Measurements from ENCODE around the gene UCK2.
"Not testable (repeated sequence)": the region's sequence is repeated elsewhere in the genome, so short reads cannot be mapped to it uniquely, and the experiment has no call there.

UCK2 gene

DNA sequence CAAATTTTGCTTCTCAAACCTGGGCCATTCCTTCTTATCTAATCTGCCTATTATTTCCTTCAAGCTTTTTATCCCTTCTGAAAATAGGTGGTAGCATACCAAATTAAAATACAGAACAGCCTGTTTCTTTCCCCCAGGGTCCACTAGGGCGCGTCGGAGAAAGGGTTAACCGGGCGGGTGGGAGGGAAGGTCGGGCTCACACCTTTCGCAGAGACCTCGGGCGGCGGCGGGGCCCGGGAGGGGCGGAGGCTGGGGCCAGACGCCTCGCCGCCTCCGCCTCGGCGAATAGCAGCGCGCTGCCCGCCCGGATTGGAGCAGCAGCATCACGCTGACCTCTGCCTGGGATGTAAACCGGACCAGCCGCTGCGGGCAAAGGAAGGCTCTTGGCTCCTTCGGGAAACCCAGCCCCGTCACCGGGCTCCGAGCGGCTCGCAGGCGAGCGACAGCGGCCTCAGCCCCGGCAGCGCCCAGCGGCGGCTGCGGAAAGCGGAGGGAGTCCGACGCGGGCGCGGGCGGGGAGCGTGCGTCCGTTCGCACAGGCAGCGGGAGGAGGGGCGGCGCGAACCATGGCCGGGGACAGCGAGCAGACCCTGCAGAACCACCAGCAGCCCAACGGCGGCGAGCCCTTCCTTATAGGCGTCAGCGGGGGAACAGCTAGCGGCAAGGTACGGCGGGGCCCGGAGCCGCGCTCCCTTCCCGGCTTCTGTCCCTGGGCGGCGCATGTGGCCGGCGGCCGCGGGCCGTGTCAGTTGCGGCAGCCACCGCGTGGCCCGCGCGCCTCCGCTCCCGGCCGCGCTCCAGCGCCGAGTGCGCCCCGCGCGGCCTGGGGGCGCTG, at the start of gene UCK2:
Gene UCK2, plus strand, starts transcription at position 347 of the 835 bp plus-strand sequence. Its CDS starts 220 bp downstream, at position 567.
- DNase-seq (ENCODE audit: low spot score) = peak; percentile 90

DNA sequence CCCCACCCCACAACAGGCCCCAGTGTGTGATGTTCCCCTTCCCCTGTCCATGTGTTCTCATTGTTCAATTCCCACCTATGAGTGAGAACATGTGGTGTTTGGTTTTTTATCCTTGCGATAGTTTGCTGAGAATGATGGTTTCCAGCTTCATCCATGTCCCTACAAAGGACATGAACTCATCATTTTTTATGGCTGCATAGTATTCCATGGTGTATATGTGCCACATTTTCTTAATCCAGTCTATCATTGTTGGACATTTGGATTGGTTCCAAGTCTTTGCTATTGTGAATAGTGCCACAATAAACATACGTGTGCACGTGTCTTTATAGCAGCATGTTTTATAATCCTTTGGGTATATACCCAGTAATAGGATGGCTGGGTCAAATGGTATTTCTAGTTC, 49.2 kb upstream of the UCK2 start:
- not testable (repeated sequence) for DNase-seq (ENCODE audit: low spot score)

DNA sequence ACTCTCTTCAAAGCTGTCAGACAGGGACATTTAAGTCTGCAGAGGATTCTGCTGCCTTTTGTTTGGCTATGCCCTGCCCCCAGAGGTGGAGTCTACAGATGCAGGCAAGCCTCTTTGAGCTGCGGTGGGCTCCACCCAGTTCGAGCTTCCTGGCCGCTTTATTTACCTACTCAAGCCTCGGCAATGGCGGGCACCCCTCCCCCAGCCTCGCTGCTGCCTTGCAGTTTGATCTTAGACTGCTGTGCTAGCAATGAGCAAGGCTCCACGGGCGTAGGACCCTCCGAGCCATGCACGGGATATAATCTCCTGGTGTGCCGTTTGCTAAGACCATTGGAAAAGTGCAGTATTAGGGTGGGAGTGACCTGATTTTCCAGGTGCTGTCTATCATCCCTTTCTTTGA, 43.9 kb upstream of the UCK2 start:
- DNase-seq (ENCODE audit: low spot score) = not testable (repeated sequence)

DNA sequence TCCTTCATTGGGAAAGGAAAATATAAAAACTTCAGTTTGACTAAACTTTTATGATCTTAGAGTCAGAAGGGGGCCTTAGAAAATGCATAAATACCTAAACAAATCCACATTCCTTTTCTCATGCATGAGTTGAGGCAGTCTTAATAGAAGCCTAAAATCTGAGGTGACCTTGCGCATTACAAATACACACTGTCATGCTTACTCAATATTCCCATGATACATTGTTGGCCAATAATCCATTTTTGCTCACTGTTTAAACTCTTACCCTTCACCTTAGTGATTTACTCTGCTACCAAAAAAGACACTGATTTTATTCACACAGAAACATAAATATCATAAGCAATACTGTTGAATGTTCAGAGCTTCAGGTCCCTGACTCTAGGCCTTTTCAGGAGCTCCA, 39.7 kb upstream of the UCK2 start:
- DNase-seq (ENCODE audit: low spot score) = no peak

DNA sequence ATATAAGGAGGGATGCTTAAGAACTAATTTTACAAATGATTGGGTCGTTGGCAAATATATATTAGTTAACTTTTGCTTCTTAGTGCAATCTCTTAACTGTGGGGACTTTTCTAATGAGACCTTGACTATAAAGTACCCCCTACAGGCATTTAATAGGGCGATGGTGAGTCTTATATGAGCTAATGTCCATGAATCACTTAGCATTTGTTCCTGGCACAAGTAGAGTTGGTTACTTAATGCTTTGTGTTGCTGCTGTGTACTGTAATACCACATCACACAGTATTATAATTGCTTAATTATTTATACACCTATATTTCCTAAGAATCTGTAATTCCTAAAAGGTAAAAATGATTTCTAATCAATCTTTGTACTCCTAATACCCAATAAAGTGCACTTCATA, 33.5 kb upstream of the UCK2 start:
- DNase-seq (ENCODE audit: low spot score) = no peak

DNA sequence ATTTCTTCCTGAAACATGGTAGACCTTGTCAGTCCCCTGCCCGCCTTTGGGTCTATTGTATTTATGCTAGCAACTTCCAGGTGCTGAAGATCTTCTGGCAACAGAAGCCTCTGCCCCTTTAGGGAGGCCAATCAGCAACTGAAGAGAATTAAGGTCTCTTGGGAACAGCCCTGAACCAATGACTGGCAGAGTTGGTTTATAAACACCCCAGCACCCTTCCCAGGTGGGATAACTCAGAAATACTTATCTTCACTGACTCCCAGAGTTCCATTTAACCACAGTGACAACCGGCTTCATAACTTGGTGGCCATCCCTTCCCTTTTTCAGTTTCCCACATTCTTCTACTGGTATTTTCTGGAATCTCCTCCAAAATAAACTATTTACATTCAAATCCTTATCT, 31.5 kb upstream of the UCK2 start:
- DNase-seq (ENCODE audit: low spot score) = no peak

DNA sequence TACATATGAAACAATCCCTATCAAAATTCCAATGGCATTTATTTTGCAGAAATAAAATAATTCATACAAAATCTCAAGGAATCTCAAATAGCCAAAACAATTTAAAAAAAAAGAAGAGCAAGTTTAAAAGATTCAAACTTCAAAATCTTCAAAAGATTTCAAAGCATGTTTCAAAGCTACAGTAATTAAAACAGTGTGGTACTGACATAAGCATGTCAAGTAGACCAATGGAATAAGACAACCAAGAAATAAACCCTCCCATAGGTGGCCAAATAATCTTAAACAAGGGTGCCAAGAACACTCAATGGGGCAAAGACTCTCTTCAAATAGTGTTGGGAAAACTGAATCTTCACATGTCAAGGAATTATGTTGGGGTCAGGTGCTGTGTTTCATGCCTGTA, 28.0 kb upstream of the UCK2 start:
- DNase-seq (ENCODE audit: low spot score) = no peak

DNA sequence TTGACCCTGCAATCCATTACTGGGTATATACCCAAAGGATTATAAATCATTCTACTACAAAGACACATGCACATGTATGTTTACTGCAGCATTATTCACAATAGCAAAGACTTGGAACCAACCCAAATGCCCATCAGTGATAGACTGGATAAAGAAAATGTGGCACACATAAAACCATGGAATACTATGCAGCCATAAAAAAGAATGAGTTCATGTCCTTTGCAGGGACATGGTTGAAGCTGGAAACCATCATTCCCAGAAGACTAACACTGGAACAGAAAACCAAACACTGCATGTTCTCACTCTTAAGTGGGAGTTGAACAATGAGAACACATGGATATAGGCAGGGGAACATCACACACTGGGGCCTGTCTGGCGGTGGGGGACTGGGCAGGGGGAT, 22.9 kb upstream of the UCK2 start:
- not testable (repeated sequence) for DNase-seq (ENCODE audit: low spot score)

DNA sequence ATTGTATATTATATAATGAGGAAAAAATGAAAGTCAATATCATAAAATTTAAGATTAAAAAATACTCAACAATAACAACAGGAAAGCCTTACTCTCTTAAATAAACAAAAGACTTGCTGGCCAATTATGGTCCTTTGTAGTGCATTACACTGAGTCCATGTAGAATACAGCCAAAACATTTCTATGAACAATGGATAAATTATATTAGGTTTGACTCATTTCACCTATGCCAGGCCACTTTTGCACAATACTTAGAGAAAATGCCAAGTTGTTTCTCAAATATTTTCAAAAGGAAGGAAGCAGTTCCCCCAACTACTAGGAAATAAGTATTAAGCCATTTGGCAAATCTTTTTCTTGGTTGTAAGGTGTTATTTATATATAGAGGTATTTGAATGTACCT, 19.8 kb upstream of the UCK2 start:
- no peak for DNase-seq (ENCODE audit: low spot score)

DNA sequence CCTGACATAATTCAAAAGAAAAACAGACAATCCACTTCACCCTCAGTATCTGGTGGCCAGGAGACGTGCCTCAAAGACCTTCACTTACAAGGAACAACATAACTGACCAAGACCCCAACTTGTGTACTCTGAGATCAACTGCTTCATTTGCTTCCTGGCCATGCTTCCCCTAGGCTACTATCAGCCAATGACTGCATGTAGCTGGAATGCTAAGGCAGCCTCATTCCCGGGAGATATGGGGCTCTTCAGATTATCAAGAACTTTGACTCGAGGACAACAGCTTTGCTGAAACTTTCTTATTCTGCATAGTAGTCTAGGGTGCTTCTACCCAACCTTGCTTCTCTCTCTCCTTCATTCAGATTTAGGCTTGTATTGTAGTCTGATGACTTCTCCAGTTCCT, 11.7 kb upstream of the UCK2 start:
- peak; percentile 35 for DNase-seq (ENCODE audit: low spot score)

DNA sequence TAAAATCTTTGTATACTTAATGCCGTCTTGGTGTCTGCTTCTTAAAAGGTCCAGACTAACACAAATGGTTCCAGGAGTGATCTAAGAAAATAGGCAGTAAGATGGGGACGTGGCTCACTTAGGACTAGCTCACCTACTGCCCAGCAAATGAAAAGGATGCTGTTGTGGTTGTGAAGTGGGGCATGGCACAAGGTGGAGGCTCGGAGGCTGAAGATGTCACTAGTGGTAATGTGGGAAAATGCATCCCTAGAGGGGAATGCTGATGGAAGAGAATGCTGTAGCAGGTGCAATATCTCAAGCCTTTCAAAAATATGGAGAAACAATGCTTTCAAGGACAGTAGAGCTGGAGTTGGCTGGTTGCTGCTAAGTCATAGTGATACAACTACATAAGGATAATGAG, 11.3 kb upstream of the UCK2 start:
- no peak for DNase-seq (ENCODE audit: low spot score)

DNA sequence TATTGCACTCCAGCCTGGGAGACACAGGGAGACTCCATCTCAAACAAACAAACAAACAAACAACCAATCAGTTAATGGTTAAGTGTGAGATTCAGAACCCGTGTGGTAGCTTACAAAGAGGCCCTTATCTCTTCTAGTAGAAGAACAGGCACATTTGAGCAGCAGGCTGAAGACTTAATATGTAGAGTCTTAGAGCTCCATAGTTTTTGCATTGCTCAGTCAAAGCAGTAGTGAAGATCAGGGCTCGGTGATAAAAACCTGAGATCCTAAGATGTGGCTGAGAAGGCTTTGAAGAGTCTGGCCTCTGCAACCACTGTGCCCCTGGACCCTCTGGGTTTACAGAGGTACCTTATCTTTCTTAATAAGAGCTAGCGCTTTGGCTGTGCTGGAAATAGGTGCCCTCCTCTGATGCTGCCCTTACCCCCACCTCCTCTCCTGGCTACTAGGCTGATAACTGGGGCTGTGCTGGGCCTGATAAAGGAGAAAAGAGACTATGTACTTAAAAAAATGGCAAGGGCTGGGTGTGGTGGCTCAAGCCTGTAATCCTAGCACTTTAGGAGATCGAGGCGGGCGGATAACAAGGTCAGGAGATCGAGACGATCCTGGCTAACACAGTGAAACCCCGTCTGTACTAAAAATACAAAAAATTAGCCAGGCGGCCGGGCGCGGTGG, 10.5 kb upstream of the UCK2 start:
- no peak for DNase-seq (ENCODE audit: low spot score)

DNA sequence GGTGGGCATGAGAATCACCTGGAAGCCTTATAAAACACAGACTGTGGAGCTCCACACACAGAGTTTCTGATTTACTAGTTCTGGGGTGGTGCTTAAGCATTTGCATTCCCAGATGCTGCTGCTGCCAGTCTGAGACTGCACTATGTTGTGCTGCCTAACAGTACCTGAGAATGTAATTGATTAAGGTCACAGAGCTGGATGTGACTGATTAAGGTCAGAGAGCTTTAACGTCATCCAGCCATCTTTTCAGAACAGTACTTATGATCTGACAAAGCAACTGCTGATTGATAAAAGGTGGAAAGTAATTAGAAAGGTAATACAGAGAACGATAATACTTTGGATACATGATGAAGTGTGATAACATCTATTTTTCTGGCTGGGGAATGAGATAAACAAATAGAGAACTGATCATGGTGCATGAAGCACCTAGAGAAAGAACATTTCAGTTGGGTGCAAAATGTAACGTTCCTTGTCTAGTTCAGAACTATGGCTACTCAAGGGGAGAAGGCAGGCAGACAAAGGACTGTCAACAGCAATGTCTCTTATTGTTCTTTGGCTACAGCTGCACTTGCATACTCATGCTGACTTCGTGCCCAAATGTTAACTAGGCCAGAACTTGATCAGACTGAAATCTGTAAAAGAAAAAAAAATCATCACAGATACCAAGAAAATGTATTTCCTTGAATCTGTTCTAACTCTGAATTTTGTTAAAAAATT, 3.7 kb upstream of the UCK2 start:
- DNase-seq (ENCODE audit: low spot score) = no peak

DNA sequence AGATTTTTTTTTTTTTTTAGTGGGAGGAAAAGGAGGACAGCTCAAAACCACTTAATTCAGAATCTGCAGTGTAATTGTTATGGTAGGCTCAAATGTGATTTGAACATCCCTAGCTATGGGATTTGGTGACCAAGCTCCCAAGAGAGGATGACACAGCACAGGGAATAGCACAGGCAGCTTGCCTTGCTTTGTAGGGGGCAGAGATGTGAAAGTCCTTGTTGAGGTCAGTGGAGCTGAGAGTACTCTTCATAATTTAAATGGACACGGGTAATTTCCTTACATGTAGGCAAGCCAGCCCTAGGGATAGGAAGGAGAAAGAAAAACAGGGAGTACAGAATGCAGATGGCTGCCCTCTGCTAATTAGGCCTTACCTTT, 3.2 kb upstream of the UCK2 start:
- peak; percentile 19 for DNase-seq (ENCODE audit: low spot score)

DNA sequence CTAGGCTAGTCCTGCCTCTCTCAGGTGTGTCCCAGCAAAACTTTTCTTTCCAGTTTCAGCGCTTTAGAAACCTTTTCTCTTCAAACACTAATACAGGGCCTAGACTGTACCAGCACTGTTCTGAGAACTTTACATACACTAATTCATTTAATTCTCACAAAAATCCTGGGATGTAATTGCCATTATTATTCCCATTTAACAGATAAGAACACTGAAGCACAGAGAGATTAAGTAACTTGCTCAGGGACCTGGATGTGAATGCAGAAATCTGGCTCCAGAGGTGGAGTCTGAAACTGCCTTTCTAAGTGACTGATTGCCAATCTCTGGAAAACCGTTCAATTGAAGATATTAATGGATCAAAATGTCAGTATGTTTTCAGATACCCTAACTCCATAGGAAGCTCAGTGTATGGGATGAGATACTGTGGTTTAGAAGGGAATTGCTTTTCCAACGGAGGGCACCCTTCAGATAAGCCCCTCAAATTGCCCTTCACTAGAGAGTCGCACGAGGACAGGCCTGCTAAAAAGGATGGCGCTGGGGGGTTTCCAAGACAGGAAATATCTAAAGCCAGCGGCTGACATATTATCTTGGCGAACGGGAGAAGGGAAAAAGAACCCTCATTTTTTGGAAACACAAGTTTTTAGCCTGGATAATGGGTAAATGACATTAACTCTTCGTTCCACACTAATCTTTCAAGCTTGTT, 698 bp upstream of the UCK2 start:
- no peak for DNase-seq (ENCODE audit: low spot score)

DNA sequence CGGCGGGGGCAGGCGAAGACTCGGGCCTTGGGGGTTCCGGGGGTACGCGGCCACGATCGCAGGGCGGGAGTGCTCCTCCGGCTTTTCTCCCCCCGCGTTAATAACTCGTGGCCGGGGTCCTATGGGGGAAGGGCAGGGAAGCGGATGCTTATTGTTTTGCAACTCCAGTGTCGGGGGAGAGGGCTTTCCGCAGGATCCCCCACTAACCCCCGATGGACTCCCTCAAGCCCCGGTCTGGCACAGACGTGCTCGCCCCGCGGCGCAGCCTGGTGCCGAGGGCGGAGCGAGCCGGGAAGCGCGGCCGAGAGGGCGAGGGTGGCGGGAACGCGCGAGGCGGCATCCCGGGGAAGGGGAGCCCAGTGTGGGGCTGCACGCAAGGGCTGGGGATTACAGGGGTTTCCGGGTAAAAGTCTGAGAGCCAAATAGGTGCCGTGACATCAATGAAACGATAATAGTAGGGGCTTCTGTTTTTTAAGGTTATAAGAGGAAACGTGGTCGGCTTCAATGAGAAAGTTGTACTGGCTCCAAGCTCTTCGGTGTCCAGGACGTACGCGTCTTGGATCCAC, 772 bp downstream of the UCK2 start:
- peak; percentile 41 for DNase-seq (ENCODE audit: low spot score)

DNA sequence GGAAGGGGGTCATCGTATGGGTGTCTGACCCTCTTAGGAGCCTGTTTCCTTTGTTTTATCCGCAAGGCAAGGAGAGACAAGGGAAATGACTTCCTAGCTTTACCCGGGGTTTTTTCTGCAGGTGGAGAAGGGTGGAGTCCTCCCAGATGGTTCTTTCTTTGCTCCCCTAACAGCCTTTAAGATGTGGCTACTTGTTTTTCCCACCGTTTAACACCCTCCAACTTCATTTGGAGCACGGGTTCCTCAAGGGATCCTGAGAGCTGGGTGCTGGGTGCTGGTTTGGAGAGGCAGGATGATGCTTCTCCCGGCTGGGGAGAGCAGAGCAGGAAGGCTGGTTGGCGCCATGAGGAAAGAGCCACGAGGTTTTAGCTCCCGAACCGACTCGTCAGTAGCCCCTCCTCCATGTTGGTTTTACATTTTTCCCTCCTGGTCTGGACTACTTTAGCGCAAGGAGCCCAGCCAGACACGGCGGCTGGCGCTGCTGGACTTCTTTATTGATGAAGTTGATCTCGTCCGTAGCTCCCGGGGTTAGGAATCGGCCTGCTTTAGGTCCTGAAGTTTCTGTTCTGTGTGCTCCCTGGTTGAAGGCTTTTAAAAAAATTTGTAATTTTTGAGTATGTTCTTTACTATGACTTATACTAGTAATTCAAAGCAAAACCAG, 1.4 kb downstream of the UCK2 start:
- DNase-seq (ENCODE audit: low spot score) = peak; percentile 80

DNA sequence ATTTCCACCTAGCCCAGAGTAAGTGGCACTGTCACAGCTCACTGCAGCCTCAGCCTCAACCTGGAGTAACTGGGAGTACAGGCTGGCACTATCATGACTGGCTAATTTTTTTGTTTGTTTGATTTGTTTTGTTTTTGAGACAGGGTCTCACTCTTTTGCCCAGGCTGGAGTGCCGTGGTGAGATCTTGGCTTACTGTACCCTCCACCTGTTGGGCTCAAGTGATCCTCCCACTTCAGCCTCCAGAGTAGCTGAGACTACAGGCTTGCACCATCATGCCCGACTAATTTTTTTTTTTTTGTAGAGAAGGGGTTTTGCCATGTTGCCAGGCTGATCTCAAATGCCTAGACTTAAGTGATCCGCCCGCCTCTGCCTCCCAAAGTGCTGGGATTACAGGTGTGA, 2.5 kb downstream of the UCK2 start:
- DNase-seq (ENCODE audit: low spot score) = no peak

DNA sequence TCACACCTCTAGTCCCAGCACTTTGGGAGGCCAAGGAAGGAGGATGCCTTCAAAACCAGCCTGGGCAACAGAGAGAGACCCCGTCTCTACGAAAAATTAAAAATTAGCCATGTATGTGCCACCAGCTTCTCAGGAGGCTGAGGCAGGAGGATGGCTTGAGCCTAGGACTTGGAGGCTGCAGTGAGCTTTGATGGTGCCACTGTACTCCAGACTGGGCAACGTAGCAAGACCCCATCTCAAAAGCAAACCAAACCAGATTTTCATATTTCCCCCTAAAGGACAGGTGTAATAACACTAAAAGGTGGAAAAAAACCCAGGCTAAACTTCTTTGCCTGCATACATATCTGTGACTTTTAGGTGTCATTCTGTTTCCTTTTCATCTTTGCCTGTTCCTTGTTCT, 3.7 kb downstream of the UCK2 start:
- no peak for DNase-seq (ENCODE audit: low spot score)

DNA sequence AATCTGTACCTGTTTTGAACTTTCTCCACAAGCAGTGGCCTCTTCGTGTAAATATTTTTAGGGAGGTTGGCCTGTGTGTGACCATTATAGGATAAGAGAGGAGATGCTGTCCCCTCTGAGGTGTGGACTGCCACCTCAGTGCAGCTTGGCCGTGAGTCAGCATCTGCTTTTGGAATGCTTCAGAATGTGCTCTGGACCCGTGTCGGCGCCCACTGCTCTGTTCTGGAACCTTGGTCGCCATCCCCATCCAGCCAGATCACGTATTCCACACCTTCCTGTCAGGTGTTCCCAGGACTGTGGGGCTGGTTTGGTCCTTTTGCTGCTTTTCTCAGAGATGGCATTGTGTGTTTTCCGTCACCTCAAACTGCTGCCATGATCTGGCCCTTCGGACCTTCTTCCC, 5.5 kb downstream of the UCK2 start:
- no peak for DNase-seq (ENCODE audit: low spot score)

DNA sequence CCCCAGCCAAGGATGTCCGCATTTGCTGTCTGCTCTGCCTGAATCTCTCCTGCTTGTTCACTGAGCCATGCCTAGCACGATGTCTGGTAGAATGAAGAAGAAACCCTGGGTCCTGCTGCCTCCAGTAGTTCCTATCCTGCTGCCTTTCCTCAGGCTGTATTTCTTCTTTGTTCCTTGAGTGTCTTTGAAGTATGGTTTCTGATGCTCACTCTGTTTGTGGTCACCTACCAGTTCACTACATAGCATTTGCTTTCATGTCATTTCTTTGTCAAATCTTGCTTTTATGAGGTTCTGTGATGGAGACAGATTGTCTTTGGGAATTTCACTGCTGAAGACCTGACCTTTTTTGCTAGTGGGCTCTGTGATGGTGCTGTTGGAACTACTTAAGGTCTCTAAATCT, 5.9 kb downstream of the UCK2 start:
- no peak for DNase-seq (ENCODE audit: low spot score)

DNA sequence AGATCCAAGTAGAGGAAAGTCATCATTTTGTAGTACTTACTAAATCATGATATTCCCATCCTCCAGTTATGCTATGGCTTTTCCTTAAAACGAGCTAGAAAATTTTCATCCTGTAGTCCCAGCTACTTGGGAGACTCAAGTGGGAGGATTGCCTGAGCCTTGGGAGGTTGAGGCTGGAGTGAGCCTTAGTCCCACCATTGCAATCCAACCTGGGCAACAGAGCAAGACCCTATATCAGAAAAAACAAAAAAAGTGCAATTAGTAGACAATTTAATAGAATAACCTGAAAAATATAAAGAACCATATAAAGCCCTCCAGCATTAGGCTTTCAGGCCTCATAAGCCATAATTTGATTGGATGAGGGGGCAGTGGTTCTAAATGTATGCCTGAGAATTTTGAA, 6.8 kb downstream of the UCK2 start:
- DNase-seq (ENCODE audit: low spot score) = no peak

Data from AG08395 (cell line).